ENCODE measurements around the gene UBASH3B. TPM values are rescaled to one million over a fixed set of nuclear protein-coding genes. Genes with fewer than 3 reads are reported as not detected.

UBASH3B gene
- total and polyA plus RNA-seq, 2 of the 13 experiments (the other 11 are each of a cell fraction or from before 2014, with no cell fraction given) = 4.4 to 7.6 TPM

DNA sequence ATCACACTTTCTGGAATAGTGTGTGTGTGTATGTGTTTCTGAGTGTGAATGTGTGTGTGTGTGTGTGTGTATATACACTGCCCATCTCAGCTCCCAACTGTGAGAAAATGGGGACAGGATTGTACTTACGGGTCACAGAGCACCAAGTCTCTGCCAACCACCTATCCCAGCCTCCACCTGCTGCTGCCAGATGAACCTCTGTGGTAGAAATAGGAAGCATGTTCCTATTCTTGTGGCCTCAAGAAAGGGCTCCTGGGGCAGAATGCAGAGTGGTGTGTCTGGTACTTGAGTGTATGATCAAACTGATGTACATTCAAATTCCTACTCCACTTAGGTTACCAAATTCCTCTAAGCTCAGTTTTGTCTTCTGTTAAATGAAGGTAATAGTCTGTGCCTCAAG lies 14.6 kb downstream of the UBASH3B start (continued):
- TF ChIP-seq, protein P1, sequence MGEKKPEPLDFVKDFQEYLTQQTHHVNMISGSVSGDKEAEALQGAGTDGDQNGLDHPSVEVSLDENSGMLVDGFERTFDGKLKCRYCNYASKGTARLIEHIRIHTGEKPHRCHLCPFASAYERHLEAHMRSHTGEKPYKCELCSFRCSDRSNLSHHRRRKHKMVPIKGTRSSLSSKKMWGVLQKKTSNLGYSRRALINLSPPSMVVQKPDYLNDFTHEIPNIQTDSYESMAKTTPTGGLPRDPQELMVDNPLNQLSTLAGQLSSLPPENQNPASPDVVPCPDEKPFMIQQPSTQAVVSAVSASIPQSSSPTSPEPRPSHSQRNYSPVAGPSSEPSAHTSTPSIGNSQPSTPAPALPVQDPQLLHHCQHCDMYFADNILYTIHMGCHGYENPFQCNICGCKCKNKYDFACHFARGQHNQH (CRISPR knock-in tag; IDR thresholded peaks at IDR 0.05) = no peak
- TF ChIP-seq ZNF253 (CRISPR knock-in tag; IDR thresholded peaks at IDR 0.05; ENCODE audit: borderline replicate concordance) (no peak), ZNF557 (CRISPR knock-in tag; IDR thresholded peaks at IDR 0.05) (no peak), HES4 (CRISPR knock-in tag; IDR thresholded peaks at IDR 0.05; ENCODE audit: borderline replicate concordance) (no peak), SMARCE1 (IDR thresholded peaks at IDR 0.05; ENCODE audit: borderline replicate concordance) (no peak)

GRCh38 chr11:122671400-122671891 lies 15.9 kb downstream of the UBASH3B start:
- H3K4me1 ChIP-seq (ENCODE audit: insufficient read depth, low read length) = peaks cover 20% of the 10 kb centered on the region
- H3K27me3 ChIP-seq (ENCODE audit: control insufficient read depth in 1 of 2, insufficient read depth in 2 of 2, low read length in 2 of 2) = no peaks in the 10 kb centered on the region

More at GRCh38 chr11:122671400-122671891, 15.9 kb downstream of the UBASH3B start:
- H3K9ac ChIP-seq (ENCODE audit: insufficient read depth, low read depth, low read length) = no peak overlapping the region
- ChIA-PET POLR2A (no interaction called here), CTCF (ENCODE audit: low intra/inter-chr PET ratio, low total read pairs) (no interaction called here)
- WGBS (ENCODE audit: low lambda C conversion rate) = 95% methylated on average over 12 of the region's 12 CpGs
- no peaks in the 10 kb centered on the region for H3K79me2 ChIP-seq (ENCODE audit: insufficient read depth, low read length)
- TF ChIP-seq YY1 (IDR thresholded peaks at IDR 0.05; ENCODE audit: insufficient read depth, insufficient replicate concordance, low read depth, low read length) (no peak), ZNF292 (CRISPR knock-in tag; IDR thresholded peaks at IDR 0.05; ENCODE audit: borderline replicate concordance, low read depth) (no peak), ZNF567 (CRISPR knock-in tag; IDR thresholded peaks at IDR 0.05; ENCODE audit: borderline replicate concordance) (no peak), ZNF430 (CRISPR knock-in tag; IDR thresholded peaks at IDR 0.05) (no peak), DRAP1 (CRISPR knock-in tag; IDR thresholded peaks at IDR 0.05) (no peak), NFE2L1 (CRISPR knock-in tag; IDR thresholded peaks at IDR 0.05; ENCODE audit: borderline replicate concordance) (no peak), RFX1 (IDR thresholded peaks at IDR 0.05) (no peak), ETS1 (CRISPR knock-in tag; IDR thresholded peaks at IDR 0.05) (no peak), ZNF777 (CRISPR knock-in tag; IDR thresholded peaks at IDR 0.05) (no peak)
- TF ChIP-seq, protein P2, sequence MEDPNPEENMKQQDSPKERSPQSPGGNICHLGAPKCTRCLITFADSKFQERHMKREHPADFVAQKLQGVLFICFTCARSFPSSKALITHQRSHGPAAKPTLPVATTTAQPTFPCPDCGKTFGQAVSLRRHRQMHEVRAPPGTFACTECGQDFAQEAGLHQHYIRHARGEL (CRISPR knock-in tag; IDR thresholded peaks at IDR 0.05) = no peak
- TF ChIP-seq, protein P3, sequence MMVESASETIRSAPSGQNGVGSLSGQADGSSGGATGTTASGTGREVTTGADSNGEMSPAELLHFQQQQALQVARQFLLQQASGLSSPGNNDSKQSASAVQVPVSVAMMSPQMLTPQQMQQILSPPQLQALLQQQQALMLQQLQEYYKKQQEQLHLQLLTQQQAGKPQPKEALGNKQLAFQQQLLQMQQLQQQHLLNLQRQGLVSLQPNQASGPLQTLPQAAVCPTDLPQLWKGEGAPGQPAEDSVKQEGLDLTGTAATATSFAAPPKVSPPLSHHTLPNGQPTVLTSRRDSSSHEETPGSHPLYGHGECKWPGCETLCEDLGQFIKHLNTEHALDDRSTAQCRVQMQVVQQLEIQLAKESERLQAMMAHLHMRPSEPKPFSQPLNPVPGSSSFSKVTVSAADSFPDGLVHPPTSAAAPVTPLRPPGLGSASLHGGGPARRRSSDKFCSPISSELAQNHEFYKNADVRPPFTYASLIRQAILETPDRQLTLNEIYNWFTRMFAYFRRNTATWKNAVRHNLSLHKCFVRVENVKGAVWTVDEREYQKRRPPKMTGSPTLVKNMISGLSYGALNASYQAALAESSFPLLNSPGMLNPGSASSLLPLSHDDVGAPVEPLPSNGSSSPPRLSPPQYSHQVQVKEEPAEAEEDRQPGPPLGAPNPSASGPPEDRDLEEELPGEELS (CRISPR knock-in tag; IDR thresholded peaks at IDR 0.05) = no peak
- intact Hi-C loops (cut with micrococcal nuclease; ENCODE audit: unreplicated experiment) (no loop called here), in situ Hi-C loops (cut with HindIII; ENCODE audit: extremely low pct_ligation_motif_present, low pct_unique_long_range_greater_than_20kb) (no loop called here)
- BruUV-seq (replicated peaks) = no TSS peak
- DNase-seq (ENCODE audit: low spot score) = no peak
- H4K20me1 ChIP-seq (ENCODE audit: insufficient read depth, low read length) = no peaks in the 10 kb centered on the region
- H3K27ac ChIP-seq (ENCODE audit: extremely low read length, insufficient read depth, low read length) = no peak overlapping the region
- no peak overlapping the region for H2AFZ ChIP-seq (ENCODE audit: low read length)
- no peak for ATAC-seq
- H3K9me3 ChIP-seq (ENCODE audit: low read length) = 0 out of 2 replicates have a peak, but pooled peaks cover 5% of the 10 kb centered on the region
- H3K36me3 ChIP-seq (replicated peaks in 1 of 2; ENCODE audit: control insufficient read depth in 1 of 2, insufficient read depth in 2 of 2, low read length in 2 of 2) = no peaks in the 10 kb centered on the region
- no peak for FAIRE-seq
- no peak overlapping the region for H3K4me2 ChIP-seq (ENCODE audit: low read depth, low read length)
- no peak overlapping the region for H3K4me3 ChIP-seq (replicated peaks in 1 of 3; ENCODE audit: insufficient read depth in 1 of 3, low read depth in 2 of 3, low read length in 3 of 3)

Data from HepG2 (cell line).